Ecto neural progenitor cell (in vitro differentiated cells): ENCODE results near the gene TBX21.

ENCODE experiments used
- DNase-seq: peaks from one replicate; pipeline ENCODE4 v3.0.0-alpha.2; 2018; ENCODE audit warnings: low spot score

Gene TBX21, protein sequence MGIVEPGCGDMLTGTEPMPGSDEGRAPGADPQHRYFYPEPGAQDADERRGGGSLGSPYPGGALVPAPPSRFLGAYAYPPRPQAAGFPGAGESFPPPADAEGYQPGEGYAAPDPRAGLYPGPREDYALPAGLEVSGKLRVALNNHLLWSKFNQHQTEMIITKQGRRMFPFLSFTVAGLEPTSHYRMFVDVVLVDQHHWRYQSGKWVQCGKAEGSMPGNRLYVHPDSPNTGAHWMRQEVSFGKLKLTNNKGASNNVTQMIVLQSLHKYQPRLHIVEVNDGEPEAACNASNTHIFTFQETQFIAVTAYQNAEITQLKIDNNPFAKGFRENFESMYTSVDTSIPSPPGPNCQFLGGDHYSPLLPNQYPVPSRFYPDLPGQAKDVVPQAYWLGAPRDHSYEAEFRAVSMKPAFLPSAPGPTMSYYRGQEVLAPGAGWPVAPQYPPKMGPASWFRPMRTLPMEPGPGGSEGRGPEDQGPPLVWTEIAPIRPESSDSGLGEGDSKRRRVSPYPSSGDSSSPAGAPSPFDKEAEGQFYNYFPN

GRCh38 chr17:47733047-47733673, at the start of gene TBX21:
TBX21 (plus strand) TSS chr17:47733236; CDS start chr17:47733455, 219 bp downstream.
- DNase-seq = peak; percentile 93

- no peak for DNase-seq
Measured at GRCh38 chr17:47684025-47684424, 49.0 kb upstream of the TBX21 start.

GRCh38 chr17:47684535-47685193, 48.4 kb upstream of the TBX21 start:
- DNase-seq = no peak

GRCh38 chr17:47685556-47686275, 47.3 kb upstream of the TBX21 start:
- no peak for DNase-seq

DNA sequence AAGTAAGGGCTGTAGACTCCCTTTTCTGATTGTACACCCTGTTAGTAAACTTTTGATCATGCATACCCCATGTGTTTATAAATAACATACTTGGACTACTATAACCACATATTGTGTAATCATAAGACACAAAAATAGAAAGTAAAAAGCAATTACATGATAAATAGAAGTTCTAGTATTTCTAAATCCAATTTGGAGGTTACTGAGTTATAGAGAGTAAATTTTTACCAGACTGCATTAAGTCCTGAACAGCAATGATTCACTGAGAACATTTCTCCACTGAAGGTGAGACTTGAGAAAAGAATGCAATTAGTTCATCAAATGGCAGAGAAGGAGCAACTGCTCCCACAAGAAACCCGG, 46.8 kb upstream of the TBX21 start:
- no peak for DNase-seq

GRCh38 chr17:47686664-47687327, 46.2 kb upstream of the TBX21 start:
- no peak for DNase-seq

GRCh38 chr17:47687328-47687690, 45.7 kb upstream of the TBX21 start:
- DNase-seq = no peak

GRCh38 chr17:47687748-47688147, 45.3 kb upstream of the TBX21 start:
- DNase-seq = no peak

DNA sequence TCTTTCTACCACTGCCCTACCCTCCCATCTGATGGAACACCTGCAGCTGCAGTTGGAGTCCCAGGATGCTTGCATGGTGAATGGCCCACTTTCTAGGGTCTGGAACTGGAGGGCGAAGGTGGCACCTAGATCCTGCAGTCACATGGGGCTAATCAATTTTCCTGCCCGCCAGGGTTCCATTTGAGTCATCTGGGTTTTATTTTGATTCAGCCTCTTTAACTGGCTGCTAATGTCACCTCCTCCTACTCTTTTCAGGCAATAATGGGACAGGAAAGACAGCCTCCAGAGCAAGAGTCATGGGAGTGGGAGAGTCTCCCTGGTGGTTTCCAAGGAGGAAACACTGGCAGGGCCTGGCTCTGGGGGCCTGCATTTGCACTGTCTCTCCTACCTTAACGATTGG, 42.9 kb upstream of the TBX21 start:
- DNase-seq = no peak

DNA sequence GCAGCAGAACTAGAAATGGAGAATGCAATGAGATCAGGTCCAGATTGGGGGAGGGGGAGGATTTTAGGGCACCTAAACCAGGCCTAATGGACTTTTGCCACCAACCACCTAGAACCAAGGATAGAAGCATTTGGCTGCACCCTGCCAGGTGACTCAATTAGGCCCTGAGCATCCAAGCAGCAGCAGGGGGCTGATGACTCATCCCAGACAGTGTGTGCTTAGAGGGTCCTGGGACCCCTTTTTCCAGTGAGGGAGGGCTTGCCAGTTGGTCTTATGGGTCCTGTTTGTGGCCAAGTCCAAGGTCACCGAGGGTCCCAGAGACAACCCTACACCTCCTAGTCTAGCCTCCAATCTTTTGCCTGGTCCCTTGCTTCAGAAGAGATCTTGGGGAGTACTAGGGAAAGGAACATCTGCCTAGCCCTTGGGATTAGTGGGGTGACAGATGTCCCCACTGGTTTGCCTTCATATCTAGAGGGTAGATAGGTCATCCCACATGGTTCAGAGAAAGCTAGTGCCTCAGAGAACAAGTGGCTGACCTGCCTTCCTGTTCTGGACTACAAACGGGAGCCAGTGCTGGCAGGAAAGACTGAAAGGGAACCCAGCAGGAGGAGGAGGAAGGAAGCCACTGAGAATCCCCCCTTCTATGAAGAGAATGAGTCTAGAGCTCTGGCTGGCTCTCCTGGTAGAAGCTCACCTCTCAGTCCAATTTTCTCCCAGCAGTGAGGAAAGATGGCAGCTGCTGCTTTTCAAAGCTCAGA, 40.7 kb upstream of the TBX21 start:
- DNase-seq = peak; percentile 45

DNA sequence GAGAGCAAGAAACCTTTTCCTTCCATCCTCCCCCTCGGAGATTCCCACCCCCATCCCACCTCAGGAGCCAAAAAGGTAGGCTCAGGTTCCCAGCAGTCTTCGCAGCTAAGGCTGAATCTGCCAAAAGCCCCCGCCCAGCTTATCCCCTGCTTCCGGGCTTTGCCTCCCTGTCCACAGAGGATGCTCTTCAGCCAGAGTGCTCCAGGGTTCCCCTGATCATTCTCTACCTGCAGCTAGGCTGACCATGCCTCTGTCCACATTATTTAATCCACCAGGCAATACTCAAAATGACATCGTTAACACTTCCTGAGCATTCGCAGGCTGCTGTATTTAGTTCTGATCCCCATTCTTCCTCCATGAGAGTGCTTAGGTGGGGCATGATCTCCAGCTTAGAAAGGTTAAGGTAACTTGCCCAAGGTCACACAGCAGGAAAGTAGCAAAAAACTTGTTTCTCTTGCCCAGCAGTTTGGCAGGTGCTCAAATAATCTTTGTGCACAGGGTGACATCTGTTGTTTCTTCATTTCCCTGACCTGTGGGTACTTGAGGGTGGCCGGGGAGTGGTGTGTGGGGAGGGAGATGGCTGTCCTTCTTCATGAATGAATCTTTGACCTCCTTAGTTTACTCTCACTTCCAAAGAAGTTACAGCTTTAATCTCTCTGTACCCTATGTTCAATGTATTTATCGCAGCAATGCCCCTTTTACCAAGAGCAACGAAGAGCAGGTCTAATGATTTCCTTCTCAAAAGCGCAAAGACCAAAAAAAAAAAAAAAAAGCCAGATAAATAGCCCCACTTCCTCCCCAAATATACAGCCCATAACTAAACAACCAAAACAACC, 39.9 kb upstream of the TBX21 start:
- peak; percentile 57 for DNase-seq

- peak; percentile 93 for DNase-seq
Measured at GRCh38 chr17:47693731-47694580, 39.1 kb upstream of the TBX21 start, which contains the start of gene TBKBP1. TBKBP1 (plus strand) TSS chr17:47694161; CDS start chr17:47696113, 1,952 bp downstream.

DNA sequence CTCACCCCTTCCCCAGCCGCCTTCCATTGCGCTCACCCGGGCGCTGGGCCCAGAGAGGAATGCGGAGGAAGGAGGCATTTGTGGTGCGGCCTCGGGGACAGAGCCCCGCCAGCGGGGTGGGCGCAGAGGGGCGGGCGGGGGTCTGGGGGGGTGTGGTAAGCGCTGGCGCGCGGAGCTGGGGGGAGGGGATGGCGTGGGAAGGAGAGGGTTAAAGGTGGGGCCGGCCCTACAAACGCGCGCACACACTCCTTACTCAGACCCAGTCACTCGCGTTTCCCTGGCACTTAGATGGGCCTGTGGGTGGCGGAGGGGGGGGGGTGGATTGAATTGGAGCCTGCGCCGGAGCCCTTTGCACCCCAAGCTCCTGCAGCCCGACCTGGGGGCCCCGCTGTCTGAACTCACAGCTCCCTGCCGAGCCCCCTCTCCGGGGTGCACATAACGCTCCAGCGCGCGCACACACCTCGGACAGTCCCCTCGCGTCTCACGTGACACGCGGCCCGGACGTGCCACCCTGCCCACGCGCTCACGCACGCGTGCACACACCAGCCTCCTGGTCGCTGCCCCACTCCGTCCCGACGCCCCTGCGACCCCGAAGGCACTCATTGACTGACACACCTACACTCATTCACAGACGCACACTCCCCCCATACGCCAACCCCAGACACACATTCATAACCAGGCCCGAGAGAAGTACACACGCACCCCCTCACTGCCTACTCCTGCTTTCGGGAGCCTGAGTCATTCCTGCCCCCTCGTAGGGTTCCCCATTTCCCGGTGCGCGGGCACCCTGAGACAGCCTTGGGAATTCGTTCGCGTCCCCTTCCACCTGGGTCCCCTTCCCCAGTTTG, 38.2 kb upstream of the TBX21 start:
- DNase-seq = peak; percentile 73

DNA sequence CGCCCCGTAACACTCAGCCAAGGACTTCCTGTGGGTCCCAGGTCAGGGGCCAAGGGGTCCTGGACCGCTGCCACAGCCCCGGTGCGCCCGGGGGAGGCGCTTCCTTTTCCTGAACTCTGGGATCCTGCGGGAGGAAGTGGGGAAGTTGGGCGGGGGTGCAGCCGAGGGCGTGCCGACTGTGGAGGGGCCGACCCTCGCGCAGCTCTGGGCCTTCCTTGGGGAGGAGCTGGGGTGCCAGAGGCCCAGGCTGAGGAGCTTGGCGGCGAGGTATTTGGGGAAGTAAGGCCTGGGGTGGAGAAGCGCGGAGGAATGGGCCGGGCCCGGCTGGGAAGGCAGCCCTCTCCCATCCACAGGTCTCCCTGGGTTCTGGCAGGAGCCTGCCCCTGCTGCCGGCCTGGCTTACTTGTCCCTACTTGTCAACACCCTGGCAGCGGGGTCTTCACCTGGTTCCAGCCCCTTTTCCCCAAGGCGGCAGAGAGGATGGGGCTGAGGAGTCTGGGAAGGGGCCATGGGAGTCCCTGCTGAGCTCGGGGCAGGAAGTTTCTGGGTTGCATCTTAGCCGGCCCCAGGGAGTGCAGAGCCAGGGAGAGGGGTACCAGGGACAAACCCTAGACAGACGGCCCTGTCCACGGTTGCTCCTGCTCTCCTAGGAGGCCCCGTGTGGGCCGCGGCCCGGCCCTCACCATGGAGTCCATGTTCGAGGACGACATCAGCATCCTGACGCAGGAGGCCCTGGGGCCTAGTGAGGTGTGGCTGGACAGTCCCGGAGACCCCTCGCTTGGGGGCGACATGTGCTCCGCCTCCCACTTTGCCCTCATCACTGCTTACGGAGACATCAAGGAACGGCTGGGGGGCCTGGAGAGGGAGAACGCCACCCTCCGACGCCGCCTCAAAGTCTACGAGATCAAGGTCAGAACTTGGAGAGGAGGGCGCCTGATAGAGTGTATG, 37.3 kb upstream of the TBX21 start:
- DNase-seq = peak; percentile 67

- no peak for DNase-seq
Measured at GRCh38 chr17:47696717-47697642, 36.1 kb upstream of the TBX21 start.
